Fibroblast of the conjunctiva (primary cell): ENCODE data around the gene PRR5L.
"Not testable (repeated sequence)": the region's sequence is repeated elsewhere in the genome, so short reads cannot be mapped to it uniquely, and the experiment has no call there.

Source experiments
- DNase-seq: peaks from one replicate; pipeline ENCODE4 v3.0.0-alpha.2; 2010; ENCODE audit warnings: low read depth

PRR5L gene

GRCh38 chr11:36462321-36462720, 166.2 kb downstream of the PRR5L start:
- DNase-seq: no peak

- no peak for DNase-seq
These were observed 167.7 kb downstream of the PRR5L start for GRCh38 chr11:36463781-36464180.

DNA sequence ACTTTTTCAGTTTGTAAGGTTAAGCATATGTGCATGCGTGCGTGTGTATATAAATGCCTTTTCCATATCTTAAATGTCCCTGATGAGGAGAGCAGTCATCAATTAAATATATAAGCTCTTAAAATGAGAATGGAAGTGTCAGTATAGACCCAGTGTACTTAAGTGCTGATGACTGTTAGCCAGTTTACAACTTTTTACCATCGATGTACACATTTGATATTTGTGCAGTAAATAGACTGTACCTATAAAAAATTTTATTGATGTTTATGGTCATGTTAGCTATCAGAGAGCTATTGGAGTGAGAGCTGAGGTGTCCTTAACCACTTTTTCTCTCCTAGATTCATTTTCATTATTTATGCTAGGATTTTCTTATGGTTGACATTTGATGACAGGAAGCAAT, 168.6 kb downstream of the PRR5L start:
- DNase-seq: no peak

DNA sequence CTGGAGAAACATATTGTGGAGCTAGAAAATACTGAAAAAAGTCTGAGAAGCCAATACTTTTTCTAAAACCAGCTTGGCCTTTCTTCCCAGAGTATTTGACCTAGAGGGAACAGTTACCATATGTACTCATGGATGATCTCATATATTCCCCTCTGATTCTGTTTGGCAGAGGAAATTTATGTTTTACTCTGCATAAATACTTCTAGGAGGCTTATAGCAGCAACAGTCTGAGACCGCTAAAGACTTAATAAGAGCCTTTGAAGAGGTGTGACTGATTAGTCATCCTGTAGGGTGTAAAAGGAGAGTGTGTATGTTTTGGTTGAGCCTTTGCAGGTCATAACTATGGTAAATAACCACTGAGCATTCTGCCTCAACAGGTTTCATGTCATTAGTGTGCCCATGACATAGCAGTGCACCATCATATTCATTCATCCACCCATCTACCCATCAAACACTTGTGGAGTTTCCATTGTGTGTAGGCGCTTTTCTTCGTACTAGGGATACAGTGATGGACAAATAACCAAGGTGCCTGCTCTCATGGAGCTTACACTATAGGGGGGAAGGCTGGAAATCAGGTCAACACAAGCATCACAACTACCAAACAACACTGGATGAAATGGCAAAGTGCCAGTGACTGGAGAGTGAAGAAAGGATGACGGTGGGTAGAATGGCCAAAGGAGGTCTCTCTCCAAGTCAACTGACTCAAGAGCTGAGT, 169.5 kb downstream of the PRR5L start:
- no peak for DNase-seq

- DNase-seq: no peak
These were observed 170.9 kb downstream of the PRR5L start for GRCh38 chr11:36467012-36467411.

DNA sequence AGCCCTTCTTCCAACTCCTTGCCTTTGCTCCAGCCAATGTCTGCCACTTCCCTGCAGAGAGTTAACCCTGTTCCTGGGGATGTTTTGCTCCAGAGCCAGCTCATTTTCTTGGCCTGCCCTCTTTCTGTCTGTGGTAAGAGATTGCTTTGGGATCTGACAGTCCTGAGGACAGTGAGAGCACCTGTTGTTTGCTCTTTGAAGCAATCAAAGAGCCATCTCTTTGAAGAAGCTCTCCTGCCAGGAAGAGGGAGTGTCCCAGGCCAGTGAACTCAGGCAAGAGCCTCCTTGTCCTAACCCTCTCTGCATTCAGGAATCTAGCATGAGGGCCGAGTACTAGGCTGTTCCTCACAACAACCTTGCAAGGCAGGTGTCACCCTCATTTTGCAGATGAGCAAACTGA, 171.8 kb downstream of the PRR5L start:
- no peak for DNase-seq

GRCh38 chr11:36469063-36469462, 173.0 kb downstream of the PRR5L start:
- DNase-seq: no peak

- DNase-seq: no peak
These were observed 174.1 kb downstream of the PRR5L start for GRCh38 chr11:36469881-36470802.

DNA sequence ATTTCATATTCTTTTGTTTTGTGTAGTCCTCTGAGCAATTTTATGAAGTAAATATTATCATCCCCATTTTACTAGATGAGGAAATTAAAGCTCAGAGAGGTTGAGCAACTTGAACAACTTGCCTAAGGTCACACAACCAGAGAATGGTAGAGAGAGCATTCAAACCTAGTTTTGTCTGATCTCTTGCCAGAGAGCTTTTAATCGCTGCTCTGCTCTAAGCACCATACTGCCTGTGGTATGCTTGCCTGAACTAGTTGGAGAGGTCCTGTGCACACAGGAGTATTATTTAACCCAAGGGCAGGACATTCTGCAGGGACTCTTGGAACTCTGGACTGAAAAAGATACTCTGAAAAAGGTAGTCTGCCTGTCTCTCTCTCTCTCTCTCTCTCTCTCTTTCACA, 175.5 kb downstream of the PRR5L start:
- DNase-seq: no peak

DNA sequence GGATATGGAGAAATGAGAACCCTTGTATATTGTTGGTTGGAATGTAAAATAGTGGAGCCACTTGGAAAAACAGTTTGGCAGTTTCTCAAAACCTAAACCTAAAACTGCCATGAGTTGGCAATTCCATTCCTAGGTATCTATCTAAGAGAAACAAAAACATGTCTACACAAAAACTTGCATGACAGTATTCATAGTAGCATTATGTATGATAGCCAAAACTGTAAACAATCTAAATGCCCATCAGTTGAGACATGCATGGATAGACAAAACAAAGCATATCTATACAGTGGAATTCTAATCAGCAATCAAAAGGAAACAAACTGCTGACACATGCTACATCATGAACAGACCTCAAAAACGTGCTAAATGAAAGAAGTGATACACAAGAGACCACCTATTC, 179.1 kb downstream of the PRR5L start:
- DNase-seq: no peak

DNA sequence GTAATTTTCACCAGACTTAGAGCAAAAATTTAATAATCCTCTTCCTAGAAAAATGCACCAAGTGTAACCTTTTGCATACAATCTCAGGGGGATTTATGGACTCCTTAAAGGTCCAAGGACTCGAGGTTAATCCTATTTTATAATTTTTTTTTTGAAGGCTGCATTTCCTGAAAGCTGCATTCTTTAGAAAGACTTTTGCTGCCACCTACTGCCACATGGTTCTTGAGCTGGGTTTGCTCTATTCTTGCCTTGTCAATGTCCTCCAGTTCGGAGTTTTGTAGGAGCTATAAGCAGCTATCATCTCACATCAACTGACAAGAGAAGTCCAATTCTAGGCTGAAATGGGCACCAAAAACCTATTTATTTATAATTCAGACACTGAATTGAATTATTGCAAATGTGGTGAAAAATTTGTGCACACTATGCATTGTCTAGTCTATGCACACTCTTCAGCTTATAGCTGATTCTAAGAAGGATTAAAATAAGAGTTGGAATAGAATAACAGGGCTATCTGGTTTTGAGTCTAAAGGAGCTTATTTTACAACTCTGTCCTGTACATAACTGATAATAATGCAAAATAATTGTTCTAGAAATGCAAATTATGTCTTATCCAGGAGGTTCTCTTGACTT, 182.7 kb downstream of the PRR5L start:
- DNase-seq: peak; percentile 43

- no peak for DNase-seq
These were observed 184.7 kb downstream of the PRR5L start for GRCh38 chr11:36480833-36481232.

- not testable (repeated sequence) for DNase-seq
These were observed 187.0 kb downstream of the PRR5L start for GRCh38 chr11:36483042-36483441.

DNA sequence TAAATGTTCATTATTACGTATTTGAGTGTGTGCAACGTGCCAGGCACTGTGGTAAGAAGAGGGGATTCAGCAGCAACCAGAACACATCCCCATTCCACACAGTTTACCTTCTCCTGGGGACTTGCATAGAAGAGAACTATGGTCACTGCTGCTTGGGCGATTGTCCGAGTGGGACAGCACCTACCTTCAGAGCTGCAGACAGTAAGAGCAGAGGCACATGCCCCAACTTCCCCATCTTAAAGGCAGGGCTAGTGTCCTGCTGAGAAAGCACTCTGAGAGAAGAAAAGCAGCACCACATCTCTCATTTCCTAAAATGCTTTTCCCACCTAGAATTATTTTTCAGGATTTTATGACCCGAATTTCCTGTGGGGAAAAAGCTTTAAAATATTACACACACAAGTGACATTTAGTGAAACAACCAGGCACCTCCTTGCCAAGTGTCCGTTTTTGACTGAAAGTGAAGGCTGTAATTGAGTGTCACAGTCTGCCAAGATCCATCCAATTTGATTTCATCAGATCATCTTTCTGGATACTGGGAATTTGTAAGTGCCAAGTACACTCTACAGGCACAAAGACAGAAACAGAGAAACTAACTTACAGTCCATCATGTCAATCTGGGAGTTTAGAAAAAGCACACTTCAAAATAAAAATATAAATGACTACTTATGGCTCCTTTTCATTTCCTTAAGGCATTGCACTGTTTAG, 189.4 kb downstream of the PRR5L start:
- DNase-seq: no peak

DNA sequence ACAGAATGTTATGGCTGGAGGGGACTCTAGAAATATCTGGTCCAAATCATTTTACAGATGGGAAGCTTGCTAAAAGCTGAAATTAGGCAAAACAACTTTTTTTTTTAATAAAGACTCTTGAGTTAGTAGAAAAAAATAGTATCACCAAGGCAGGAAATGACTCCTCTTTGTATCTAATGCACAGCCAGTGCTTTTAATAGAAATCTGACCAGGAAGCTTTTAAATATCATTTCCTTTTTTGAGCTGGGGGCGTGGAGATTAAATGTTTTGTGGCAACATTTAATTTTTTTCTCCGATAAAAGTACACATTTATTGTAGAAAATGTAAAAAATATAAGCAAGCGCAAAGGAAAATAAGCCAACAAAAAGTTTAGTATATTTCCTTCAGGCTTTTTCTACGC, 191.5 kb downstream of the PRR5L start:
- no peak for DNase-seq

- DNase-seq: no peak
These were observed 192.0 kb downstream of the PRR5L start for GRCh38 chr11:36488096-36488495.

- no peak for DNase-seq
These were observed 194.1 kb downstream of the PRR5L start for GRCh38 chr11:36490026-36490806.

- DNase-seq: peak; percentile 45
These were observed 196.7 kb downstream of the PRR5L start for GRCh38 chr11:36492724-36493304.

GRCh38 chr11:36493332-36493731, 197.2 kb downstream of the PRR5L start:
- DNase-seq: no peak

- no peak for DNase-seq
These were observed 202.6 kb downstream of the PRR5L start for GRCh38 chr11:36498721-36499120.

DNA sequence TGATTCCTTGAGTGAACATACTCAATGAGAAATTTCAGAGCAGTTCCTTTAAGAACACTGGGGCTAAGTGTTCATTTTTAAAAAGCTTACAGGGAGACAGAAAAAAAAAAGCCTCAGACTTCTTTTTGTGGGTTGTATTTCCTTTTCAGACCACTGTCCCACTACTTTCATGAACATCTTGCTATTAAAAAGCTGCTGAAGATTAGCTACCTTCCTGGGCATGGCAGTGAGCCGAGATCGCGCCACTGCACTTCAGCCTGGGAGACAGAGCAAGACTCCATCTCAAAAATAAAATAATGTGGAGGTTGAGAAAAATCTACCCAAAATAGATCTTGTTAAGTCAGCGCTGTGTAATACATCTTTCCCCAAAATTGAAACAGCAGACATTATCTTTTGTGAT, 203.2 kb downstream of the PRR5L start:
- no peak for DNase-seq
